GM12865 (cell line): ENCODE results near the gene ATRNL1.

Experiments
- DNase-seq: peaks from one replicate; pipeline ENCODE4 v3.0.0; 2010; ENCODE audit warnings: low read depth
- H3K4me3 ChIP-seq: 2 replicates; pipeline ENCODE4 v1.5.1; 2011; ENCODE audit warnings: mild to moderate bottlenecking, low read depth, low read length, control low read depth
- CTCF ChIP-seq: IDR thresholded peaks from 2 replicates; pipeline ENCODE4 v1.5.1; 2011; ENCODE audit warnings: low read length, control low read depth, low read depth, inconsistent platforms; ENCODE audit not compliant: insufficient read depth; ENCODE audit errors: missing control alignments

ATRNL1 gene

GRCh38 chr10:115909037-115909436 is 815.9 kb downstream of the ATRNL1 start:
- H3K4me3 ChIP-seq = no peak overlapping the region
- TF ChIP-seq CTCF = no peak
- no peak for DNase-seq

DNA sequence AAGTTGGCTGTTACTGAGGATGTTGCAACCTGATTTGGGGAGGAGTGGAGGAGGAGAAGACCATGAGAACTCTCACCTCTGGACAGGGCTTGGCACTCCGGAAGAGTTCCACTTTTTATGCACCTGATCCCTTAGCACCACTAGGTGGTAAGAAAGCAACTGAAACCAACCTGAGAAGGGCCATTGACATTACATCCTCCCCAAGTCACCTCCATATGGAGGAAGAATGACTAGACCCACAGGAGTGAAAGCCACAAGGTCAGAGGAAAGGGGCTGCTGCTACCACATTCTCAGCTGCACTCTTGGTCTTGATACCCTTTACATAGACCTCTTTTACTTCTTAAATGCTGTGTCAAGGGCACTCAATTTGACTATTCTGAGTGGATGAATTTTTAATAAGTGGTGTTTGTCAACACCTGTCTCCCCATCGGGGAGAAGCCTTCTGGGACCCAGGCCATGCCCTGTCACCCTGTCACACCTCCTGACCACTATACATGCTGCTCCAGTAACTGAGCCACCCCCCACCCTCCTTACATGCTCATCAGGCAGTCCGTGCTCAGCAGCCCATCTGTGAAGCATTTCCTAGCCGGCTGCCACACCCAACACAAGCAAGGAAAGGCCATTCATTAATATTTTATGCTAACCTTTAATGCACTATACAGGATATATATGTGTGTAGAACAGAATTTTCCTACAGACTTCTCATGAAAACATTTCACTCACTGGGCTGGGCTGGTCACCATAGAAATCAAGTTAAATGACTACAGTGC is 817.0 kb downstream of the ATRNL1 start:
- no peak for TF ChIP-seq CTCF
- no peak for DNase-seq
- no peak overlapping the region for H3K4me3 ChIP-seq

- DNase-seq = no peak
- H3K4me3 ChIP-seq = no peak overlapping the region
- no peak for TF ChIP-seq CTCF
These were observed 821.3 kb downstream of the ATRNL1 start for GRCh38 chr10:115914475-115914874.

DNA sequence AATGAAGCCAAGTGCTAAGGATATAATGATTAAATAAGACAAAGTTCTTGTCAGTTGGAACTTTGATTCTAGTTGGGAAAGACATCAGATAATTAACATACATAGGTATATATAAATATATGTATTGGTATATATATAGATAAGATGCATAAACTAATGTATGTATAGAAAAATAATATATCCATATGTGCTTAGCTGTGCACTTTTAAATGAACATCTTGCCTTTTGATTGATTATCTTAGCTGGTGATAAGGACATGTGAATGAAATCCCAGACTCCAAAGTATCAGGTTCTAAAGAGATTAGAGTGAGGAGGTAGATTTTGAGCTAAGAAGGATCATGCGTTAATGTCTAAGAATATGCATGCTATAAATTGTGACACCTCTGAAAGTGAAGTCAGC is 822.3 kb downstream of the ATRNL1 start:
- TF ChIP-seq CTCF = no peak
- no peak for DNase-seq
- H3K4me3 ChIP-seq = no peak overlapping the region

DNA sequence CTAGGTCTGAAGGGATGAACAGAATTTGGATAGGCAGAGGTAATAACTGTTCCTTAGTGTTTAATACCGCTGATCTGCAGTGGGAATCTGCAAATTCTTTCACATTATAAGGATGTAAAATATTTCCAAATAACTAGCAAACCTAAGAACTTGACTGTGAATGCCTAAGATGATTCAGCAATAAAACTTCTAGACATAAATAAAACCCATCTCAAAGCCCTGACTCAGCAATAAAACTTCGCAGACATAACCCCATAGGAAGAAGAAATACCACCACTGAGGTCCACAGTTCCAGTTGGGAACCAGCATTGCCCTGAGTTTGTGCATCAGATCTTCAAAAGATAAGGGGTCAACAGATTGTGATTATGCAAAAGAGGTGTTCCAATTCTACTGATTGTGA is 825.6 kb downstream of the ATRNL1 start:
- TF ChIP-seq CTCF = no peak
- no peak overlapping the region for H3K4me3 ChIP-seq
- no peak for DNase-seq

- no peak overlapping the region for H3K4me3 ChIP-seq
- no peak for TF ChIP-seq CTCF
These were observed 828.6 kb downstream of the ATRNL1 start for GRCh38 chr10:115921795-115922194.

DNA sequence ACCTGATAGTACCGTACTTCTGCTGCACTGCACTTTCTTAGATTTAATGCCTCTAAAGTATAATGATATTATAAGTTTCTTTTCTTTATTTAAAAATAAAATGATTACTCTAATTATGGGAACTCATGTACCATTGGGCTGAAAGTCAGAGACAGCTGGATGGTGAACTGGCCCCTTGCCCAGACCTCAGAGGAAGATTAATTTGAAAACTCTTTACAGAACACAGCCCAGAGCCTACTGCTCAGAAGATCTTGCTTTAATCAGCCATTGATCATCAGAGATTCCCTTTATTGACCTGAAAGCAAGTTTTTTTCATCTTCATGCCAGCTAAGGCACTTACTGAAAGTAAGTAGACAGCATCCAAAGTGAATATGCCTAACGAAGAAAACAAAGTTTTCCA is 838.1 kb downstream of the ATRNL1 start:
- no peak for TF ChIP-seq CTCF
- H3K4me3 ChIP-seq = no peak overlapping the region
- DNase-seq = no peak

More at GRCh38 chr10:115921795-115922194, 828.6 kb downstream of the ATRNL1 start:
- no peak for DNase-seq
